ENCODE data around the gene CDYL.

DNA sequence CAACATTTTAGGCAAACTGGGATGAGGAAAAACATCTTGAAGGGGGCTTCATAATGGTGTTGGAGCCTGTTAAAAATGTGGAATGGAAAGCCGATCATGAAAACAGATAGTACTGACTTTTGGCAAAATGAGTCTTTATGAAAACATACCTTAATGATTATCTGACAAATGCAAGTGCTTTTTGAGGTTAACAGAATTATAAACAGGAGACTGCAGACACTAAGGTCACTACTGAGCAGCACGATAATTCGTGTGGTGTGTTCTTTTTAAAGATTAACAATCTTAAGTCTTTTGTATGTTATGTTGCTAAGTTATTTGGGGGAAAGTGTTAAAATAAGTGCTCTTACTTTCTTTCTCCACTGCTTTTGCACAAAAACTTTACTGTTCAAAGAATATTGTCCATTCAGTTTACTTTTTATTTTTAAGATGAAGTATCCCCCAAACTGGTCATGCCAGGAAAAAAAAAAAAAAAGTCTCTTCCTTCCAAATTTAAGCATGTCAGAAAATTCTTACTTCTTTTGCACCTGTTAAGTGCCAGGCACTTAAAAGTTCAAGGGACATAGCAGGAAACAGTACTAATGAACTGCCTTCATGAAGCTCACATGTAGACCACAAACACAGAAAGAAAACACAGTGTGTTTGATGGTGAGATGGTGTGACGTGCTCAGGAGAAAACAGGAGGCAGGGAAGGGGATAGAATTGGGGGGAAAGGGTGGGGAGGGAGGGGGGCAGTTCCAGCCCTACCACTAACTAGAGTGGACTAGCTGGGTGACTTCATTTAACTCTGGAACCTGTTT is 73.2 kb downstream of the CDYL start:
- no peak for TF ChIP-seq ZBTB33 (IDR thresholded peaks at IDR 0.05)
- TF ChIP-seq, protein P1, sequence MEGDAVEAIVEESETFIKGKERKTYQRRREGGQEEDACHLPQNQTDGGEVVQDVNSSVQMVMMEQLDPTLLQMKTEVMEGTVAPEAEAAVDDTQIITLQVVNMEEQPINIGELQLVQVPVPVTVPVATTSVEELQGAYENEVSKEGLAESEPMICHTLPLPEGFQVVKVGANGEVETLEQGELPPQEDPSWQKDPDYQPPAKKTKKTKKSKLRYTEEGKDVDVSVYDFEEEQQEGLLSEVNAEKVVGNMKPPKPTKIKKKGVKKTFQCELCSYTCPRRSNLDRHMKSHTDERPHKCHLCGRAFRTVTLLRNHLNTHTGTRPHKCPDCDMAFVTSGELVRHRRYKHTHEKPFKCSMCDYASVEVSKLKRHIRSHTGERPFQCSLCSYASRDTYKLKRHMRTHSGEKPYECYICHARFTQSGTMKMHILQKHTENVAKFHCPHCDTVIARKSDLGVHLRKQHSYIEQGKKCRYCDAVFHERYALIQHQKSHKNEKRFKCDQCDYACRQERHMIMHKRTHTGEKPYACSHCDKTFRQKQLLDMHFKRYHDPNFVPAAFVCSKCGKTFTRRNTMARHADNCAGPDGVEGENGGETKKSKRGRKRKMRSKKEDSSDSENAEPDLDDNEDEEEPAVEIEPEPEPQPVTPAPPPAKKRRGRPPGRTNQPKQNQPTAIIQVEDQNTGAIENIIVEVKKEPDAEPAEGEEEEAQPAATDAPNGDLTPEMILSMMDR (IDR thresholded peaks at IDR 0.05; ENCODE audit: low read depth, low read length, missing input control), result no peak
- TF ChIP-seq, protein P2, sequence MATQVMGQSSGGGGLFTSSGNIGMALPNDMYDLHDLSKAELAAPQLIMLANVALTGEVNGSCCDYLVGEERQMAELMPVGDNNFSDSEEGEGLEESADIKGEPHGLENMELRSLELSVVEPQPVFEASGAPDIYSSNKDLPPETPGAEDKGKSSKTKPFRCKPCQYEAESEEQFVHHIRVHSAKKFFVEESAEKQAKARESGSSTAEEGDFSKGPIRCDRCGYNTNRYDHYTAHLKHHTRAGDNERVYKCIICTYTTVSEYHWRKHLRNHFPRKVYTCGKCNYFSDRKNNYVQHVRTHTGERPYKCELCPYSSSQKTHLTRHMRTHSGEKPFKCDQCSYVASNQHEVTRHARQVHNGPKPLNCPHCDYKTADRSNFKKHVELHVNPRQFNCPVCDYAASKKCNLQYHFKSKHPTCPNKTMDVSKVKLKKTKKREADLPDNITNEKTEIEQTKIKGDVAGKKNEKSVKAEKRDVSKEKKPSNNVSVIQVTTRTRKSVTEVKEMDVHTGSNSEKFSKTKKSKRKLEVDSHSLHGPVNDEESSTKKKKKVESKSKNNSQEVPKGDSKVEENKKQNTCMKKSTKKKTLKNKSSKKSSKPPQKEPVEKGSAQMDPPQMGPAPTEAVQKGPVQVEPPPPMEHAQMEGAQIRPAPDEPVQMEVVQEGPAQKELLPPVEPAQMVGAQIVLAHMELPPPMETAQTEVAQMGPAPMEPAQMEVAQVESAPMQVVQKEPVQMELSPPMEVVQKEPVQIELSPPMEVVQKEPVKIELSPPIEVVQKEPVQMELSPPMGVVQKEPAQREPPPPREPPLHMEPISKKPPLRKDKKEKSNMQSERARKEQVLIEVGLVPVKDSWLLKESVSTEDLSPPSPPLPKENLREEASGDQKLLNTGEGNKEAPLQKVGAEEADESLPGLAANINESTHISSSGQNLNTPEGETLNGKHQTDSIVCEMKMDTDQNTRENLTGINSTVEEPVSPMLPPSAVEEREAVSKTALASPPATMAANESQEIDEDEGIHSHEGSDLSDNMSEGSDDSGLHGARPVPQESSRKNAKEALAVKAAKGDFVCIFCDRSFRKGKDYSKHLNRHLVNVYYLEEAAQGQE (IDR thresholded peaks at IDR 0.05), result no peak
- no peak for TF ChIP-seq YY1 (IDR thresholded peaks at IDR 0.05)
- TF ChIP-seq HNF4A (conservative IDR thresholded peaks at IDR 0.05), result no peak
- TF ChIP-seq NR2F2 (IDR thresholded peaks at IDR 0.05), result no peak
- no peak for TF ChIP-seq TAF1 (conservative IDR thresholded peaks at IDR 0.05)
- TF ChIP-seq RAD21 (IDR thresholded peaks at IDR 0.05), result no peak
- TF ChIP-seq, protein P3, sequence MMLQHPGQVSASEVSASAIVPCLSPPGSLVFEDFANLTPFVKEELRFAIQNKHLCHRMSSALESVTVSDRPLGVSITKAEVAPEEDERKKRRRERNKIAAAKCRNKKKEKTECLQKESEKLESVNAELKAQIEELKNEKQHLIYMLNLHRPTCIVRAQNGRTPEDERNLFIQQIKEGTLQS (IDR thresholded peaks at IDR 0.05), result no peak

Measured in liver (tissue), 3 donors.